HPDE6-E6E7 (cell line): ENCODE measurements around the gene MAML1.

Experiments used
- DNase-seq: peaks from one replicate; pipeline ENCODE4 v3.0.0; 2011; ENCODE audit warnings: missing footprints; ENCODE audit errors: extremely low spot score

The MAML1 gene

GRCh38 chr5:179822059-179822432, 89.4 kb downstream of the MAML1 start:
- DNase-seq, result no peak

DNA sequence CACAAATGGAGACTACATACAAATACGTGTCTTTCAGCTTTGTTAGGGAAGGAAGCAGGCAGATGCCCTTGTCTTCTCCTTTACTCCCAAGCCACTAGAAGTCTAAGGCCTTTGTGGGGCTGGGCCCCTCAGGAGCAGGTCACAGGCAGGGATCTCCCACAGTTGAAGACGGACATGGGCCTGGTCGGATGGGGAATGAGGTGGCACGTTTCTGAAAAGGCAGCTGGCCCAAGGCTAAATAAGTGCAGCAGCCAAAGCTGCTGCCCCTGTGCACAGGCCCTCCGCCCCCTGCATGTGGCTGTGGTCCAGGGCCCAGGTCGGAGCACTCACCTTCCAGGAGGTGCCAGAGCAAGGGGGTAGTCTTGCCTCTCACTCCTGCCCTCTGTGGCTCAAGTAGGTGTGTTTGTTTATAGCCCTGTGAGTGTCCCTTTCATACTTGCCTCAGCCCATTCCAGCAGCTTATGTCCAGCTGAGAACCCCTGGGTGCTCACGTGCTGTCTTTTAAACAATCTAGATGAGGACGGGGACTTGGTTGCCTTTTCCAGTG, 89.9 kb downstream of the MAML1 start:
- no peak for DNase-seq

DNA sequence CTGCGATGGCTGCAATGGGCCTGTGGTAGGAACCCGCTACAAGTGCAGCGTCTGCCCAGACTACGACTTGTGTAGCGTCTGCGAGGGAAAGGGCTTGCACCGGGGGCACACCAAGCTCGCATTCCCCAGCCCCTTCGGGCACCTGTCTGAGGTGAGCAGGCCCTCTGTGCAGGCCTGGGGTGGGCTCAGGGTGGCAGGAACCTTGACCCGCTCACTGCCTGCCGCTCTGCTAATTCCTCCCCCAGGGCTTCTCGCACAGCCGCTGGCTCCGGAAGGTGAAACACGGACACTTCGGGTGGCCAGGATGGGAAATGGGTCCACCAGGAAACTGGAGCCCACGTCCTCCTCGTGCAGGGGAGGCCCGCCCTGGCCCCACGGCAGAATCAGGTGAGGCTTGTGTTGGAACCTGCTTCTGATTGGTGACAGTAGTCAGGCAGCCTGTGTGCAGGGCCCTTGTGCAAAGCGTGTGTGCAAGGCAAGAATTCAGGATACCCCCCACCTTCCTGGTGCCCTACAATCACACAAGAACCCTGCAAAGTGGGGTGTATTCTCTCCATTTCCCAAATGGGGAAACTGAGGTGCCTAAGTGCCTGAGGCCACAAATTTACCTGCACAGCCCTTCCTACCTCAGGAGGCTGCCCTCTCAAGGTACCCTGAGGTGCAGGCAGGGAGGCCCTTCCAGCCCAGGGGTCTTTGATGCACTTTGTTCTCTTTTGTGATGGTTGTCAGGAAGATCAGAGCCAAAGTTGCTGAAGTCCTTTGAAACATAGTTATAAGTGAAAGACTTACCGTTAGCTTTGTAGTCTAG, 91.5 kb downstream of the MAML1 start:
- DNase-seq, result no peak

DNA sequence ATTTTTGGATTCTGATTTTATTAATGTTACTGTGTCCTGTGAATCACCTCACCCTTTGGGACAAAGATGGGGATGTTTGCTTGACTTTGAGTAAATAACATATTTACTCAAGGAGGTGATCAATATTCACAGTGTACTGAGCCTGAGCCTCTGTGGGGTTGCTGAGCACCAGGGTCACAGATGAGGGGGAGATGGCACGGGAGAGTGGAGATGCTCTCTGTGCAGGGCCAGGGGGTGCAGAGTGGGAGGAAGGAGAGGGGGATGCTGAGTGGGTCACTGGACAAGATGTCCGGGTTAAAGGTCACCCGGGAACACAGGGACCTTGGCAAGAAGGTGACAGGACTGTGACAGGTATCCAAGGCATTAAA, 92.1 kb downstream of the MAML1 start:
- DNase-seq, result no peak

- no peak for DNase-seq
Observed at GRCh38 chr5:179825655-179826182, 93.1 kb downstream of the MAML1 start.
